Keratinocyte (primary cell): ENCODE data around the gene COPZ1. TPM values are rescaled to one million over a fixed set of nuclear protein-coding genes. Genes with fewer than 3 reads are reported as not detected.

Experiments used
- DNase-seq: peaks from one replicate; pipeline ENCODE4 v3.0.0-alpha.2; 2011; ENCODE audit warnings: low read depth, missing footprints, low spot score
- FAIRE-seq: peaks from 2 replicates; lab custom pipeline; 2011; peaks lifted over from hg19 to GRCh38; lab: Jason Lieb, UNC
- H2AFZ ChIP-seq: 2 replicates; pipeline ENCODE4 v1.6.0; 2012; ENCODE audit warnings: low read length, control low read depth, inconsistent platforms; ENCODE audit not compliant: control insufficient read depth
- H3K27ac ChIP-seq: 2 replicates; pipeline ENCODE4 v1.5.1; 2011; ENCODE audit warnings: low read length; ENCODE audit not compliant: control insufficient read depth, insufficient read depth
- H3K27me3 ChIP-seq: 3 replicates; pipeline ENCODE4 v1.6.0; 2011; ENCODE audit warnings: low read length; ENCODE audit not compliant: control insufficient read depth, insufficient read depth; ENCODE audit errors: extremely low read depth
- H3K36me3 ChIP-seq, 2 experiments: 2 replicates in 1 of 2; 3 replicates in 1 of 2; pipeline ENCODE4 v1.5.1; 2011; ENCODE audit warnings: low read length in 2 of 2, mild to moderate bottlenecking in 1 of 2; ENCODE audit not compliant: control insufficient read depth in 2 of 2, insufficient read depth in 2 of 2; ENCODE audit errors: extremely low read depth in 1 of 2
- H3K4me1 ChIP-seq: 3 replicates; pipeline ENCODE4 v1.5.1; 2011; ENCODE audit warnings: low read length; ENCODE audit not compliant: control insufficient read depth, insufficient read depth; ENCODE audit errors: extremely low read depth
- H3K4me2 ChIP-seq: 3 replicates; pipeline ENCODE4 v1.6.0; 2011; ENCODE audit warnings: low read depth, low read length; ENCODE audit not compliant: control insufficient read depth, insufficient read depth; ENCODE audit errors: extremely low read depth
- H3K4me3 ChIP-seq, 3 experiments: fragments of 200-600 bp in 1 of 3; sonication (generic) in 1 of 3; 2 replicates in 2 of 3; 3 replicates in 1 of 3; pipeline ENCODE4 v1.5.1; 2011 to 2016; ENCODE audit warnings: low read length in 3 of 3, mild to moderate bottlenecking in 3 of 3, control low read depth in 2 of 3, inconsistent platforms in 1 of 3, low read depth in 1 of 3, mixed read lengths in 1 of 3, mixed run types in 1 of 3, moderate library complexity in 1 of 3; ENCODE audit not compliant: control insufficient read depth in 2 of 3, insufficient read depth in 2 of 3; ENCODE audit errors: extremely low read depth in 1 of 3
- H3K79me2 ChIP-seq: 2 replicates; pipeline ENCODE4 v1.6.0; 2012; ENCODE audit warnings: low read length; ENCODE audit not compliant: control insufficient read depth, insufficient read depth
- H3K9ac ChIP-seq: 3 replicates; pipeline ENCODE4 v1.6.0; 2011; ENCODE audit warnings: low read length; ENCODE audit not compliant: control insufficient read depth, insufficient read depth; ENCODE audit errors: extremely low read depth
- H3K9me1 ChIP-seq: 3 replicates; pipeline ENCODE4 v1.6.0; 2011; ENCODE audit warnings: low read length; ENCODE audit not compliant: control insufficient read depth, insufficient read depth; ENCODE audit errors: extremely low read depth
- H3K9me3 ChIP-seq: 2 replicates; pipeline ENCODE4 v1.5.1; 2012; ENCODE audit warnings: low read depth, low read length; ENCODE audit not compliant: control insufficient read depth
- H4K20me1 ChIP-seq: 3 replicates; pipeline ENCODE4 v1.6.0; 2011; ENCODE audit warnings: low read length; ENCODE audit not compliant: control insufficient read depth, insufficient read depth; ENCODE audit errors: extremely low read depth
- CTCF ChIP-seq, 3 experiments: IDR thresholded peaks in 1 of 3; conservative IDR thresholded peaks in 1 of 3; optimal IDR thresholded peaks in 1 of 3; 2 replicates in 2 of 3; 3 replicates in 1 of 3; pipeline versions ENCODE3 to v1.5.1; 2011; ENCODE audit warnings: low read length in 3 of 3, mild to moderate bottlenecking in 3 of 3, moderate library complexity in 2 of 3, control low read depth in 1 of 3, inconsistent platforms in 1 of 3; ENCODE audit not compliant: insufficient read depth in 2 of 3; ENCODE audit errors: extremely low read depth in 1 of 3
- EZH2 ChIP-seq: IDR thresholded peaks from one replicate; pipeline ENCODE4 v1.6.1; 2012; ENCODE audit warnings: inconsistent platforms, mild to moderate bottlenecking, low read length, moderate library complexity
- dilution Hi-C: fragments of 300-500 bp; cut with MboI; formaldehyde crosslinking; loops from one replicate; pipeline ENCODE4 v1.7.0; 2020; ENCODE audit warnings: low sequenced_read_pairs; ENCODE audit not compliant: extremely low pct_ligation_motif_present
- polyA plus RNA-seq, 5 experiments: library from polyadenylated mRNA; depleted of rRNA in 3 of 5; stranded (reverse) in 3 of 5; stranded (forward) in 1 of 5; unstranded in 1 of 5; fragments of >200 nt; gene quantifications; 1 replicate in 1 of 5; 2 replicates in 3 of 5; 3 replicates in 1 of 5; pipeline versions ENCODE4 v1.2.1 to v1.2.3, GENCODE V29; 2011 to 2012; ENCODE audit warnings: missing spikeins in 2 of 5, low read depth in 1 of 5, low replicate concordance in 1 of 5

The COPZ1 gene
- polyA plus RNA-seq, 1 donor (not counting 4 experiments of a cell fraction or from before 2014, with no cell fraction given): 280 TPM

GRCh38 chr12:54390176-54390667, 65.3 kb downstream of the COPZ1 start:
- H3K27me3 ChIP-seq: no peaks in the 10 kb centered on the region
- TF ChIP-seq CTCF (optimal IDR thresholded peaks at IDR 0.05 in 1 of 3, IDR thresholded peaks at IDR 0.05 in 1 of 3, conservative IDR thresholded peaks at IDR 0.05 in 1 of 3; ENCODE audit: extremely low read depth in 1 of 3, insufficient read depth in 2 of 3, low read length in 3 of 3) (no peak), EZH2 (no peak)
- H4K20me1 ChIP-seq: peaks cover 2% of the 10 kb centered on the region
- peaks cover 7 to 20% of the 10 kb centered on the region in 2 experiments for H3K36me3 ChIP-seq
- no peaks in the 10 kb centered on the region for H3K9me3 ChIP-seq
- peak overlapping the region; percentile 83 to 96 (median 88) for H3K4me3 ChIP-seq
- peaks cover 70% of the 10 kb centered on the region for H3K4me1 ChIP-seq
- H3K9me1 ChIP-seq: peaks cover 3% of the 10 kb centered on the region
- no peak overlapping the region for H2AFZ ChIP-seq
- peaks cover 53% of the 10 kb centered on the region for H3K79me2 ChIP-seq
- H3K4me2 ChIP-seq: peak overlapping the region; percentile 95
- dilution Hi-C loops: no loop called here
- DNase-seq: no peak
- H3K9ac ChIP-seq: peak overlapping the region; percentile 85
- FAIRE-seq: no peak
- peak overlapping the region; percentile 81 for H3K27ac ChIP-seq

GRCh38 chr12:54390668-54391551, 66.0 kb downstream of the COPZ1 start:
- dilution Hi-C loops: no loop called here
- peak overlapping the region; percentile 34 for H2AFZ ChIP-seq
- peak overlapping the region; percentile 85 for H3K9ac ChIP-seq
- TF ChIP-seq CTCF (optimal IDR thresholded peaks at IDR 0.05 in 1 of 3, IDR thresholded peaks at IDR 0.05 in 1 of 3, conservative IDR thresholded peaks at IDR 0.05 in 1 of 3; ENCODE audit: extremely low read depth in 1 of 3, insufficient read depth in 2 of 3, low read length in 3 of 3) (peak in 2 of 3 experiments; percentile 50 to 73), EZH2 (no peak)
- H4K20me1 ChIP-seq: no peaks in the 10 kb centered on the region
- no peaks in the 10 kb centered on the region for H3K27me3 ChIP-seq
- H3K4me2 ChIP-seq: peak overlapping the region; percentile 95
- H3K4me3 ChIP-seq: peak overlapping the region; percentile 83 to 96 (median 88)
- H3K27ac ChIP-seq: peak overlapping the region; percentile 81
- H3K9me1 ChIP-seq: peaks cover 3% of the 10 kb centered on the region
- peaks cover 69% of the 10 kb centered on the region for H3K4me1 ChIP-seq
- no peak for DNase-seq
- H3K9me3 ChIP-seq: no peaks in the 10 kb centered on the region
- H3K79me2 ChIP-seq: peaks cover 49% of the 10 kb centered on the region
- H3K36me3 ChIP-seq: peaks cover 9 to 24% of the 10 kb centered on the region in 2 experiments
- FAIRE-seq: no peak
